ENCODE measurements around the gene MDM4.

The MDM4 gene

DNA sequence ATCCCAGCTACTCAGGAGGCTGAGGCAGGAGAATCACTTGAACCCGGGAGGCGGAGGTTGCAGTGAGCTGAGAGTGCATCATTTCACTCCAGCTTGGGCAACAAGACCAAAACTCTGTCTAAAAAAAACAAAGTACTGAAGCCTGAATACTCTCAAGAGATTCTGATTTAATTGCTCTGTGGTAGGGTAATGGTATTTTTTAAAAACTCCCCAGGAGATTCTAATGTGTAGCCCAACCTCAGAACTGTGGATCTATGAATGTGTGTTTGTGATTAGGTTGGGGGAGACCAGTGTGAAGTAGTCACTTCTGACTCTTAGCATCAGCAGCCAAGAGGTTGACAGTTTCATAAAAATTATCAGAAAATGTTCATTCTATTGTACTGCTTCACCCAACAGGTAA lies 43.5 kb upstream of the MDM4 start:
- DNase-seq: no peak
- H3K4me1 ChIP-seq (ENCODE audit: low read length): no peaks in the 10 kb centered on the region
- H3K4me2 ChIP-seq (ENCODE audit: low read depth, low read length): no peak overlapping the region
- no peaks in the 10 kb centered on the region for H3K36me3 ChIP-seq (replicated peaks; ENCODE audit: insufficient read depth, low read length)
- no peak for TF ChIP-seq EZH2 (optimal IDR thresholded peaks at IDR 0.05; ENCODE audit: low read depth, low read length)
- TF ChIP-seq, protein P1, sequence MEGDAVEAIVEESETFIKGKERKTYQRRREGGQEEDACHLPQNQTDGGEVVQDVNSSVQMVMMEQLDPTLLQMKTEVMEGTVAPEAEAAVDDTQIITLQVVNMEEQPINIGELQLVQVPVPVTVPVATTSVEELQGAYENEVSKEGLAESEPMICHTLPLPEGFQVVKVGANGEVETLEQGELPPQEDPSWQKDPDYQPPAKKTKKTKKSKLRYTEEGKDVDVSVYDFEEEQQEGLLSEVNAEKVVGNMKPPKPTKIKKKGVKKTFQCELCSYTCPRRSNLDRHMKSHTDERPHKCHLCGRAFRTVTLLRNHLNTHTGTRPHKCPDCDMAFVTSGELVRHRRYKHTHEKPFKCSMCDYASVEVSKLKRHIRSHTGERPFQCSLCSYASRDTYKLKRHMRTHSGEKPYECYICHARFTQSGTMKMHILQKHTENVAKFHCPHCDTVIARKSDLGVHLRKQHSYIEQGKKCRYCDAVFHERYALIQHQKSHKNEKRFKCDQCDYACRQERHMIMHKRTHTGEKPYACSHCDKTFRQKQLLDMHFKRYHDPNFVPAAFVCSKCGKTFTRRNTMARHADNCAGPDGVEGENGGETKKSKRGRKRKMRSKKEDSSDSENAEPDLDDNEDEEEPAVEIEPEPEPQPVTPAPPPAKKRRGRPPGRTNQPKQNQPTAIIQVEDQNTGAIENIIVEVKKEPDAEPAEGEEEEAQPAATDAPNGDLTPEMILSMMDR (IDR thresholded peaks at IDR 0.05; ENCODE audit: low read length): no peak
- no peak for TF ChIP-seq EZH2phosphoT487 (IDR thresholded peaks at IDR 0.05; ENCODE audit: low read length)
- no peaks in the 10 kb centered on the region for H3K27me3 ChIP-seq (replicated peaks; ENCODE audit: insufficient read depth, low read length)
- no peaks in the 10 kb centered on the region for H3K9me2 ChIP-seq (replicated peaks; ENCODE audit: insufficient read depth, low read length)
- H3K4me3 ChIP-seq (ENCODE audit: low read length): no peak overlapping the region
- no peak overlapping the region for H3K9ac ChIP-seq (ENCODE audit: low read length)
- H3F3A ChIP-seq (ENCODE audit: insufficient read depth, low read length): no peaks in the 10 kb centered on the region
- no peak overlapping the region for H2AFZ ChIP-seq (ENCODE audit: low read length)
- no peaks in the 10 kb centered on the region for H4K20me1 ChIP-seq (ENCODE audit: insufficient read depth, low read length)
- H3K9me3 ChIP-seq (replicated peaks; ENCODE audit: insufficient read depth, low read length): no peaks in the 10 kb centered on the region
- no peak overlapping the region for H3K27ac ChIP-seq (ENCODE audit: low read length)
- no peaks in the 10 kb centered on the region for H3K79me2 ChIP-seq (ENCODE audit: low read length)

DNA sequence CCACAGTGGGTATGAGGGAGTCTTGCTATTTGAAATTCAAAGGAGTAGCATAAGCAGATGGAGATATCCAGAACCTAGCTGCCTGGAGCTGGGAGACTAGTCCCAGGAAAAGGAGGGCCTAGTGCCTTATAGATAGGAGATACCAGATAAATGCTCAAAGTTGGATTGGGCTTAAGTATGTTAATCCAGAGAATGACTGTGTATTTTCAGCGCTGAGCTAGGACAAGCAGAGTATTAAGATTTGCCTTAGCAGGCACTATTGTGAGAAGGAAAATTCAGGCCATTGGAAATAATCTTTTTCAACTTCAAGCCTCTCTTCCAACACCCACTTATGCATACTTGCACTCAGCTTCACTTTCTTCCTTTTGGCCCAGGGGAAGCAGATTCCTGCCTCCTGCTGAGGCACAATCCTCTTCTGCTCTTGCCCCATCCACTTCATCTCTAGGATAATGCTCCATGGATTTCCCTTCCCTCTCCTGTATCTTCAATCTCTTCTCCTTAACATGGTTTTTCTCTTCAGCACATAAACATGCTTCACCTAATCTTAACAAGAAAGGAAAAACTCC lies 42.7 kb upstream of the MDM4 start:
- no peak for DNase-seq
- H3F3A ChIP-seq (ENCODE audit: insufficient read depth, low read length): no peaks in the 10 kb centered on the region
- no peak overlapping the region for H3K4me3 ChIP-seq (ENCODE audit: low read length)
- H3K4me1 ChIP-seq (ENCODE audit: low read length): no peaks in the 10 kb centered on the region
- no peaks in the 10 kb centered on the region for H3K36me3 ChIP-seq (replicated peaks; ENCODE audit: insufficient read depth, low read length)
- no peaks in the 10 kb centered on the region for H3K79me2 ChIP-seq (ENCODE audit: low read length)
- TF ChIP-seq EZH2 (optimal IDR thresholded peaks at IDR 0.05; ENCODE audit: low read depth, low read length): no peak
- TF ChIP-seq EZH2phosphoT487 (IDR thresholded peaks at IDR 0.05; ENCODE audit: low read length): no peak
- TF ChIP-seq, protein P1 (IDR thresholded peaks at IDR 0.05; ENCODE audit: low read length): no peak
- no peak overlapping the region for H2AFZ ChIP-seq (ENCODE audit: low read length)
- H3K9ac ChIP-seq (ENCODE audit: low read length): no peak overlapping the region
- H3K27me3 ChIP-seq (replicated peaks; ENCODE audit: insufficient read depth, low read length): no peaks in the 10 kb centered on the region
- no peaks in the 10 kb centered on the region for H3K9me2 ChIP-seq (replicated peaks; ENCODE audit: insufficient read depth, low read length)
- no peak overlapping the region for H3K4me2 ChIP-seq (ENCODE audit: low read depth, low read length)
- no peak overlapping the region for H3K27ac ChIP-seq (ENCODE audit: low read length)
- no peaks in the 10 kb centered on the region for H3K9me3 ChIP-seq (replicated peaks; ENCODE audit: insufficient read depth, low read length)
- H4K20me1 ChIP-seq (ENCODE audit: insufficient read depth, low read length): no peaks in the 10 kb centered on the region

DNA sequence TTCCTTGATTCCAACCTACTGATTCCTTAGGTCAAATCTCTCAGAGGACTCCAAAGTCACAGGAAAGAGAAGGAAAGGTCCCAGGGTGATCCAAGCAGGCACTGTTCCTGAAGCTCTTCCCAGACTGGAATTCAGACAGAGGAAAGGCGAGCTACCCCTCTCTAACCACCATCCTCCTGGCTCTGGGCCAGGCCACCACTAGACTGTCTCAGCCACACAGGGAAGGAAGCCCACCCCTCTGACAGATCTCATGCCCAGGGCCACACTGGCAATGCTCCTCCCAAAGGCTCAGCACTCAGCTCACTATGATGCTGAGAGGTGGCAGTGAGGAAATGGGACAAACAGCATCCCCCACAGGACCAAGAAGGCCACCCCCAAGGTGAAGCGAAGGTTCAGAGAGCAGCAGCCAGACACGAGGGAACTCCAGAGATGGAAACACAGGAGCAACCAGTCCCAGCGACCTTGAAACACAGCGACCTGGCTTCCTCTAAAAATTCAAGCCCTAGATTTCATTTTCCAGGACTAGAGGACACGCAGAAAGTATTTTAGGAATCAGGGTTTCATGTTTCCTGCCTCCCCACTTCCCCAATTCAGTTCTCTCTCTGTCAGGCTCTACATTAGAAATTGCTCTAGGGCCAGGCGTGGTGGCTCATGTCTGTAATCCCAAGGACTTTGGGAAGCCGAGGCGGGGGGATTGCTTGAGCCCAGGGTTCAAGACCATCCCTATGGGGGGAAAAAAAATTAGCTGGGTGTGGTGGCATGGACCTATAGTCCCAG lies 40.4 kb upstream of the MDM4 start:
- H3K9me3 ChIP-seq (replicated peaks; ENCODE audit: insufficient read depth, low read length): no peaks in the 10 kb centered on the region
- H2AFZ ChIP-seq (ENCODE audit: low read length): no peak overlapping the region
- no peak overlapping the region for H3K27ac ChIP-seq (ENCODE audit: low read length)
- no peaks in the 10 kb centered on the region for H3K27me3 ChIP-seq (replicated peaks; ENCODE audit: insufficient read depth, low read length)
- no peak for DNase-seq
- no peaks in the 10 kb centered on the region for H3K79me2 ChIP-seq (ENCODE audit: low read length)
- no peak overlapping the region for H3K4me3 ChIP-seq (ENCODE audit: low read length)
- no peaks in the 10 kb centered on the region for H3F3A ChIP-seq (ENCODE audit: insufficient read depth, low read length)
- H3K36me3 ChIP-seq (replicated peaks; ENCODE audit: insufficient read depth, low read length): no peaks in the 10 kb centered on the region
- H4K20me1 ChIP-seq (ENCODE audit: insufficient read depth, low read length): no peaks in the 10 kb centered on the region
- H3K4me1 ChIP-seq (ENCODE audit: low read length): no peaks in the 10 kb centered on the region
- H3K9ac ChIP-seq (ENCODE audit: low read length): no peak overlapping the region
- no peak for TF ChIP-seq EZH2phosphoT487 (IDR thresholded peaks at IDR 0.05; ENCODE audit: low read length)
- no peak for TF ChIP-seq EZH2 (optimal IDR thresholded peaks at IDR 0.05; ENCODE audit: low read depth, low read length)
- TF ChIP-seq, protein P1 (IDR thresholded peaks at IDR 0.05; ENCODE audit: low read length): no peak
- H3K4me2 ChIP-seq (ENCODE audit: low read depth, low read length): no peak overlapping the region
- no peaks in the 10 kb centered on the region for H3K9me2 ChIP-seq (replicated peaks; ENCODE audit: insufficient read depth, low read length)
